Measurements from ENCODE around the gene ERCC8. TPM values are rescaled to one million over a fixed set of nuclear protein-coding genes. Genes with fewer than 3 reads are reported as not detected.

ERCC8 gene
- total and polyA plus RNA-seq, 2 of the 8 experiments (the other 6 are each of a cell fraction or from before 2014, with no cell fraction given) = 17.3 TPM

GRCh38 chr5:60846298-60846697, 98.6 kb downstream of the ERCC8 start (continued):
- TF ChIP-seq CHD7 (IDR thresholded peaks at IDR 0.05; ENCODE audit: insufficient replicate concordance, low read length) (no peak), SUZ12 (IDR thresholded peaks at IDR 0.05; ENCODE audit: low read length) (no peak), PHF8 (conservative IDR thresholded peaks at IDR 0.05; ENCODE audit: low read depth, low read length) (no peak), EP300 (IDR thresholded peaks at IDR 0.05; ENCODE audit: borderline replicate concordance in 1 of 2, low read depth in 2 of 2, low read length in 2 of 2) (no peak), CBX5 (IDR thresholded peaks at IDR 0.05; ENCODE audit: low read depth, low read length) (no peak), MAFK (IDR thresholded peaks at IDR 0.05; ENCODE audit: low read depth, low read length) (no peak), JUND (IDR thresholded peaks at IDR 0.05; ENCODE audit: low read length) (no peak), BACH1 (IDR thresholded peaks at IDR 0.05; ENCODE audit: low read length) (no peak), TBP (IDR thresholded peaks at IDR 0.05; ENCODE audit: low read depth, low read length) (no peak), TCF12 (IDR thresholded peaks at IDR 0.05; ENCODE audit: low read depth, low read length) (no peak), SP1 (IDR thresholded peaks at IDR 0.05; ENCODE audit: low read depth, low read length) (no peak)
